HCT116 (cell line): ENCODE data around the gene CLEC16A. TPM values are rescaled to one million over a fixed set of nuclear protein-coding genes. Genes with fewer than 3 reads are reported as not detected.

Experiments
- ATAC-seq: fragments of 200-7000 bp; cut with Tn5 transposase; 2 replicates; pipeline ENCODE4 v1.9.1; 2020; ENCODE audit warnings: mild to moderate bottlenecking, moderate library complexity
- BruUV-seq: library from RNA; stranded (reverse); fragments of 400-500 nt; replicated peaks from 2 replicates; lab custom pipeline; 2021; lab: Mats Ljungman, UMichigan
- CTCF ChIA-PET: fragments of 300-600 bp; sonication (Branson Sonifier 250); formaldehyde crosslinking; loops from one replicate; lab custom pipeline; 2021; ENCODE audit warnings: antibody characterized with exemption; lab: Charles Lee
- POLR2A ChIA-PET: fragments of 300-600, 350-600 bp; sonication (Branson Sonifier 250); formaldehyde crosslinking; loops from one replicate; lab custom pipeline; 2021; ENCODE audit warnings: antibody characterized with exemption; lab: Charles Lee
- RAD21 ChIA-PET, 2 experiments: fragments of 300-600 bp; sonication (Branson Sonifier 250); formaldehyde crosslinking; loops; one replicate each; lab custom pipeline; 2023; ENCODE audit warnings: low total read pairs in 2 of 2; ENCODE audit not compliant: uncharacterized antibody in 2 of 2, unreplicated experiment in 2 of 2, low non-redundant PET in 1 of 2; lab: Charles Lee
- DNase-seq: peaks from one replicate; pipeline ENCODE4 v3.0.0-alpha.2; 2010; ENCODE audit warnings: low read depth, low spot score
- H2AFZ ChIP-seq: fragments of 200-600 bp; shearing (Covaris generic), sonication (generic); 2 replicates; pipeline ENCODE4 v1.6.1; 2017; ENCODE audit warnings: low read depth, mixed run types, mixed read lengths, antibody characterized with exemption, low read length; ENCODE audit not compliant: poor library complexity, severe bottlenecking
- H3K27ac ChIP-seq: 2 replicates; pipeline ENCODE4 v1.5.1; 2012; ENCODE audit warnings: low read depth, low read length
- H3K27me3 ChIP-seq: fragments of 200-600 bp; sonication (generic); 2 replicates; pipeline ENCODE4 v1.6.1; 2016; ENCODE audit warnings: mixed run types, low read length, mixed read lengths; ENCODE audit not compliant: insufficient read depth
- H3K36me3 ChIP-seq, 2 experiments: fragments of 200-500 bp in 1 of 2; fragments of 200-600 bp in 1 of 2; sonication (Bioruptor generic) in 1 of 2; sonication (generic) in 1 of 2; 2 replicates each; pipeline versions ENCODE4 v1.5.1 to v1.6.1; 2014 to 2016; ENCODE audit warnings: low read length in 2 of 2, inconsistent platforms in 1 of 2, mixed read lengths in 1 of 2, mixed run types in 1 of 2; ENCODE audit not compliant: insufficient read depth in 2 of 2, control insufficient read depth in 1 of 2
- H3K4me1 ChIP-seq, 2 experiments: fragments of 200-600 bp in 1 of 2; sonication (generic) in 1 of 2; 2 replicates each; pipeline versions ENCODE4 v1.5.1 to v1.6.1; 2012 to 2017; ENCODE audit warnings: low read length in 2 of 2, inconsistent platforms in 1 of 2, mild to moderate bottlenecking in 1 of 2, mixed read lengths in 1 of 2, mixed run types in 1 of 2, moderate library complexity in 1 of 2; ENCODE audit not compliant: insufficient read depth in 2 of 2, control insufficient read depth in 1 of 2
- H3K4me2 ChIP-seq: fragments of 200-600 bp; sonication (generic); 2 replicates; pipeline ENCODE4 v1.6.1; 2017; ENCODE audit warnings: mixed run types, low read length, mixed read lengths
- H3K4me3 ChIP-seq, 2 experiments: fragments of 200-600 bp in 1 of 2; sonication (generic) in 1 of 2; replicated peaks in 1 of 2; 2 replicates each; pipeline ENCODE4 v1.5.1; 2011 to 2016; ENCODE audit warnings: low read length in 2 of 2, control low read depth in 1 of 2, low read depth in 1 of 2, mild to moderate bottlenecking in 1 of 2, mixed read lengths in 1 of 2, mixed run types in 1 of 2
- H3K79me2 ChIP-seq: fragments of 200-600 bp; sonication (generic); 2 replicates; pipeline ENCODE4 v1.6.1; 2017; ENCODE audit warnings: mild to moderate bottlenecking, mixed run types, low read length, moderate library complexity, mixed read lengths; ENCODE audit not compliant: insufficient read depth
- H3K9ac ChIP-seq: fragments of 200-600 bp; sonication (generic); 2 replicates; pipeline ENCODE4 v1.6.1; 2016; ENCODE audit warnings: low read length, mixed read lengths
- H3K9me2 ChIP-seq: fragments of 200-600 bp; sonication (generic), shearing (Covaris generic); 2 replicates; pipeline ENCODE4 v1.6.1; 2017; ENCODE audit warnings: mixed run types, mild to moderate bottlenecking, moderate library complexity; ENCODE audit not compliant: insufficient read depth
- H3K9me3 ChIP-seq, 2 experiments: fragments of 200-500 bp in 1 of 2; fragments of 200-600 bp in 1 of 2; sonication (Bioruptor generic) in 1 of 2; sonication (generic) in 1 of 2; 2 replicates each; pipeline ENCODE4 v1.6.1; 2014 to 2017; ENCODE audit warnings: low read length in 2 of 2, mixed read lengths in 2 of 2, inconsistent platforms in 1 of 2, low read depth in 1 of 2, mild to moderate bottlenecking in 1 of 2, mixed run types in 1 of 2, moderate library complexity in 1 of 2; ENCODE audit not compliant: control insufficient read depth in 1 of 2, insufficient read depth in 1 of 2
- H4K20me1 ChIP-seq: fragments of 200-600 bp; sonication (generic), shearing (Covaris generic); 2 replicates; pipeline ENCODE4 v1.6.1; 2017; ENCODE audit warnings: mixed run types, mild to moderate bottlenecking, moderate library complexity; ENCODE audit not compliant: insufficient read depth
- EGR1 ChIP-seq: IDR thresholded peaks from 2 replicates; pipeline ENCODE4 v1.6.1; 2012; ENCODE audit warnings: low read depth
- EZH2 ChIP-seq: fragments of 200-600 bp; sonication (generic); IDR thresholded peaks from 2 replicates; pipeline ENCODE4 v1.6.1; 2017; ENCODE audit warnings: antibody characterized with exemption, mixed run types
- EZH2phosphoT487 ChIP-seq: fragments of 200-600 bp; IDR thresholded peaks from 2 replicates; pipeline ENCODE4 v1.6.1; 2018; ENCODE audit warnings: antibody characterized with exemption, borderline replicate concordance
- POLR2AphosphoS5 ChIP-seq: IDR thresholded peaks from 2 replicates; pipeline ENCODE4 v1.6.1; 2011; ENCODE audit warnings: mild to moderate bottlenecking, low read depth, low read length, moderate library complexity
- intact Hi-C: fragments of 100-400 bp; cut with micrococcal nuclease; formaldehyde crosslinking; loops from 2 replicates; pipeline ENCODE4 v1.10.0; 2022
- total RNA-seq: library from RNA; stranded (reverse); gene quantifications from one replicate; pipeline ENCODE4 v1.2.1, GENCODE V29; 2021; ENCODE audit not compliant: unreplicated experiment
- TF ChIP-seq, protein P1 (sequence below): IDR thresholded peaks from 2 replicates; pipeline ENCODE4 v1.6.1; 2011; ENCODE audit warnings: mild to moderate bottlenecking, low read length, moderate library complexity; ENCODE audit not compliant: insufficient replicate concordance; ENCODE audit errors: extremely low read depth
- TF ChIP-seq, protein P2 (sequence below): IDR thresholded peaks from 2 replicates; pipeline ENCODE4 v1.6.1; 2012

The CLEC16A gene
- total RNA-seq, 1 experiment from 2014 or later, result 18.0 TPM

DNA sequence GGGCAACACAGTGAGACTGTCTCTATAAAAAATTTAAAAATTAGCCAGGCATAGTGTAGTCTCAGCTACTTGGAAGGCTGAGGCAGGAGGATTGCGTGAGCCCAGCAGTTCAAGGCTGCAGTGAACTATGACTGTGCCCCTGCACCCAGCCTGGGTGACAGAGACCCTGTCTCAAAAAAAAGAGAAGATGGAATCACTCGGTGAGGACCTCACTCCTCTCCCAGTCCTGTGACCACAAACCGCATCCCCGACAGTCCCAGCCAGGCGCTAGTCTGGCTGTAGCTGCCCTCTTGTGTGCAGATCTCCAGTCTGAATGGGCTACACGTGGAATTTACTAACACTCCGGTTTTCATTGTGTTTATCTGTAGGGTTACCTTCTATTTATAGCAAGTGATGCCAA, 13.2 kb upstream of the CLEC16A start:
- TF ChIP-seq, protein P1, sequence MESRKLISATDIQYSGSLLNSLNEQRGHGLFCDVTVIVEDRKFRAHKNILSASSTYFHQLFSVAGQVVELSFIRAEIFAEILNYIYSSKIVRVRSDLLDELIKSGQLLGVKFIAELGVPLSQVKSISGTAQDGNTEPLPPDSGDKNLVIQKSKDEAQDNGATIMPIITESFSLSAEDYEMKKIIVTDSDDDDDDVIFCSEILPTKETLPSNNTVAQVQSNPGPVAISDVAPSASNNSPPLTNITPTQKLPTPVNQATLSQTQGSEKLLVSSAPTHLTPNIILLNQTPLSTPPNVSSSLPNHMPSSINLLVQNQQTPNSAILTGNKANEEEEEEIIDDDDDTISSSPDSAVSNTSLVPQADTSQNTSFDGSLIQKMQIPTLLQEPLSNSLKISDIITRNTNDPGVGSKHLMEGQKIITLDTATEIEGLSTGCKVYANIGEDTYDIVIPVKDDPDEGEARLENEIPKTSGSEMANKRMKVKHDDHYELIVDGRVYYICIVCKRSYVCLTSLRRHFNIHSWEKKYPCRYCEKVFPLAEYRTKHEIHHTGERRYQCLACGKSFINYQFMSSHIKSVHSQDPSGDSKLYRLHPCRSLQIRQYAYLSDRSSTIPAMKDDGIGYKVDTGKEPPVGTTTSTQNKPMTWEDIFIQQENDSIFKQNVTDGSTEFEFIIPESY, result no peak
- TF ChIP-seq POLR2AphosphoS5 (no peak), EZH2 (no peak), EZH2phosphoT487 (no peak), EGR1 (no peak)
- TF ChIP-seq, protein P2, sequence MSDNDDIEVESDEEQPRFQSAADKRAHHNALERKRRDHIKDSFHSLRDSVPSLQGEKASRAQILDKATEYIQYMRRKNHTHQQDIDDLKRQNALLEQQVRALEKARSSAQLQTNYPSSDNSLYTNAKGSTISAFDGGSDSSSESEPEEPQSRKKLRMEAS, result no peak
- no peak for DNase-seq
- no TSS peak for BruUV-seq
- no peak for ATAC-seq
- Histone ChIP-seq H2AFZ (no peak overlapping the region), H3K36me3 (peaks cover 5 to 11% of the 10 kb centered on the region in 2 experiments; a peak in 3 of 4 replicates), H3K27ac (no peak overlapping the region), H3K4me2 (no peak overlapping the region), H4K20me1 (0 out of 2 replicates have a peak, but pooled peaks cover 4% of the 10 kb centered on the region), H3K4me3 (no peak overlapping the region), H3K9me2 (no peaks in the 10 kb centered on the region), H3K4me1 (no peaks in the 10 kb centered on the region), H3K27me3 (no peaks in the 10 kb centered on the region), H3K9ac (no peak overlapping the region), H3K9me3 (no peaks in the 10 kb centered on the region), H3K79me2 (peaks cover 39% of the 10 kb centered on the region)
- RAD21 ChIA-PET, result no interaction called here
- CTCF ChIA-PET, result no interaction called here
- intact Hi-C loops, result no loop called here
- POLR2A ChIA-PET, result no interaction called here
